Stimulated activated CD8-positive, alpha-beta memory T cell treated with anti-CD3 and anti-CD28 coated beads, Interleukin-4, amount 100 ng/mL, for 48 hours (primary cell): ENCODE data around the gene KIRREL2.
"Not testable (repeated sequence)": the region's sequence is repeated elsewhere in the genome, so short reads cannot be mapped to it uniquely, and the experiment has no call there.

Experiments used
- DNase-seq: peaks from one replicate; pipeline ENCODE4 v3.0.0-alpha.2; 2020

KIRREL2 gene

DNA sequence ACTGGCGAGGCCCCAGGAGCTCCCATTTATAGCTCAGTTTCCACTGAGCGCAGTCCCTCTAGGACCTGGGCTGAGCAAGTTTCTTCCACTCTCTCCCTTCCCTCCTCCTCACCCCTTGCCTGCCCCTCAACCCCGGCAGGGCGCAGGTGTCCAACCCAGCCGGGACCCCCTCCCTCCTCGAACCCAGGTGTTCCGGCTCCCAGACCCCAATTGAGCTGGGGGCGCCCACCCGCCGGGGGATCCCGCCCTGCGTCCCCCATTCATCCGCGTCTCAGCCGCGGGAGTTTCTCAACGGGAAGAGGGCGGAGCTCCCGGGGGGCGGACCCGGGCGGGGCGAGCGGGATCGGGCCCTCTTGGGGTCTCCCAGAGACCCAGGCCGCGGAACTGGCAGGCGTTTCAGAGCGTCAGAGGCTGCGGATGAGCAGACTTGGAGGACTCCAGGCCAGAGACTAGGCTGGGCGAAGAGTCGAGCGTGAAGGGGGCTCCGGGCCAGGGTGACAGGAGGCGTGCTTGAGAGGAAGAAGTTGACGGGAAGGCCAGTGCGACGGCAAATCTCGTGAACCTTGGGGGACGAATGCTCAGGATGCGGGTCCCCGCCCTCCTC is at the start of gene KIRREL2:
Gene KIRREL2, plus strand, starts transcription at position 366 of the 604 bp plus-strand sequence. Its CDS starts 209 bp downstream, at position 575.
- peak; percentile 66 for DNase-seq

DNA sequence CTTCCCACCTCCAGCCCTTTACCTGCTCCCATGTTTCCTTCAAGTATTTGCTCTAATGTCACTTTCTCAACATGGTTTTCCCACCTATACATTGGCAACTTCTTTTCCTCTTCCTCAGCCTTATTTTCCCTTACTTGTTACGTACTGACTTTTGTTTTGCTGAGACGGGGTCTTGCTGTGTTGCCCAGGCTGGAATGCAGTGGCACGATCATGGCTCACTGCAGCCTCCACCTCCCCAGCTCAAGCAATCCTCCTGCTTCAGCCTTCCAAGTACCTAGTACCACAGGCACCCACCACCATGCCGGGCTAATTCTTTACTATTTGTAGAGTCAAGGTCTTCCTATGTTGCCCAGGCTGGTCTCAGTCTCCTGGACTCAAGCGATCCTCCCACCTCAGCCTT is 49.1 kb upstream of the KIRREL2 start:
- DNase-seq = no peak

DNA sequence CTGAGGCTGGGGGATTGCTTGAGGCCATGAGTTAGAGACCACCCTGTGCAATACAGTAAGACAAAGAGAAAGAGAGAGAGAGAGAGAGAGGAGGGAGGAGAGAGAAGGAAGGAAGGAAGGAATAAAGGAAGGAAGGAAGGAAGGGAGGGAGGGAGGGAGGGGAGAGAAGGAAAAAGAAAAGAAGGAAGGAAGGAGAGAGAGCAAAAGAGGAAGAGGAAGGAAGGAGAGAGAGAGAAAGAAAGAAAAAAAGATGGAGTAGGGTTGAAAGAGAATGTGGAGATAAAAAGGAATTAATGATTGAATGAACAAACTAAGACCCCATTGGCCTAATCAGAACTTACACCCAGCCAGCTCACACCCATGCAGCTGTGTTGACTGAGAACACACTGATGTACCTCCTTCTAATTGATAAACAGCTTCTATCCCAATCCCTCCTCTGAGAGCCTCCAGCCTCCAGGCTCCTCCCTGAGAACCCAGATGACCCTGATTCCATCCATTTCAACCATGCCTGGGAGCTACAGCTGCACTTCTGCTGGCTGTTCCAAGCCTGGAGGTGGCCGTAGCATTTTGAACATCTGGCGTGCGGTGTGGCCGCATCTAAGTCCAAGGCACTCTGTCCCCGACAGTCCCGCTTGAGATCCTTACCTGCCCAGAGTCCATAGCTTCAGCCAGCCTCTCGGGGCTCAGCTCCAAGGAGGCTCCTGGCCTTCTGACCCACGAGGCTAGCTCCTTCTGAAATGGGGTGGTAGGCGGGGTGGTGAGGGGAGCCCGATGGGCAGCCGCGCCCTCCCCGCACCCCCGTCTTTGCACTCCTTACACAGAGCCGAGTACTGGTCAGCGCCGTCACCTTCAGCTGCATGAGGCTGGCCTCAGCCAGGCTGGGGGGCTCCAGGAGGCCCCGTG is 45.1 kb upstream of the KIRREL2 start:
- DNase-seq = no peak

DNA sequence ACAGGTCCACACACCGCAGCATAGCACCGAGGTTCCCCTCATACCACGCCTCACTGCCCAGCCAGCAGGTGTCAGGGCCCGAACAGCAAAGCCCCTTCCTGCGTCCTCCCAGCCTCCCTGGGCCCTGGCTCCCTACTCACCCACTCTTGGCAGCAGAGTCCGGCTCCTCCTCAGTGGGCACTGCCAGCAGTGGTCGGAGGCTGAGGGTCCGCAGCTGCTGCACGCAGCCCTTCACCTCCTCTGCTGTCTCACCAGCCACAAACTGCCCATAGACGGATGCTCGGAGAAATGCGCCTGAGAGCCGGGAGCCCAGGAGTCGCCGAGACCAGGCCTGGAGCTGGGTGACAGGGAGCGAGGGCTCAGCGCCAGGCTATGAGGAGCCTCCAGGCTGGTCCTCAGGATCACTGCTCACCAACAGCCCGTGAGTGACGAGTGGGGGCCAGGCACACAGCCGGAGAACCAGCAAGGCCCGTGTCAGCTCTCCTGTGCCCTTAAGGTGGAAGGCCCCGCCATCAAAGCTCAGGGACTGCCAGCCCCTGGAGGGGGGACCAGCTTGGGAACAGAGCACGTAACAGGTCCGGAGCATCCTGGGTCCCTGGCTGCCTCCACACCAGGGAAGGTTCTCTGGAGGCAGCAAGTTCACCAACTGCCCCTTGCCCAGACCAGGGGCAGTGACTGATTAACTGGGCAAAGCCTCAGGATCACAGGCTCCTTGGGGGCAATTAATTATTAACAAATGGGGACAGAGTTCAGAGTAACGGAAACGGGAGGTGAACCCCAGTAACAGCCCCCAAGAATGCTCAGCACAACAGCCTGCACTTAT is 44.3 kb upstream of the KIRREL2 start, which contains the start of gene PRODH2:
Gene PRODH2, minus strand, starts transcription at position 626 of the 823 bp plus-strand sequence. Its CDS starts 40 bp downstream, at position 586.
- DNase-seq = no peak

DNA sequence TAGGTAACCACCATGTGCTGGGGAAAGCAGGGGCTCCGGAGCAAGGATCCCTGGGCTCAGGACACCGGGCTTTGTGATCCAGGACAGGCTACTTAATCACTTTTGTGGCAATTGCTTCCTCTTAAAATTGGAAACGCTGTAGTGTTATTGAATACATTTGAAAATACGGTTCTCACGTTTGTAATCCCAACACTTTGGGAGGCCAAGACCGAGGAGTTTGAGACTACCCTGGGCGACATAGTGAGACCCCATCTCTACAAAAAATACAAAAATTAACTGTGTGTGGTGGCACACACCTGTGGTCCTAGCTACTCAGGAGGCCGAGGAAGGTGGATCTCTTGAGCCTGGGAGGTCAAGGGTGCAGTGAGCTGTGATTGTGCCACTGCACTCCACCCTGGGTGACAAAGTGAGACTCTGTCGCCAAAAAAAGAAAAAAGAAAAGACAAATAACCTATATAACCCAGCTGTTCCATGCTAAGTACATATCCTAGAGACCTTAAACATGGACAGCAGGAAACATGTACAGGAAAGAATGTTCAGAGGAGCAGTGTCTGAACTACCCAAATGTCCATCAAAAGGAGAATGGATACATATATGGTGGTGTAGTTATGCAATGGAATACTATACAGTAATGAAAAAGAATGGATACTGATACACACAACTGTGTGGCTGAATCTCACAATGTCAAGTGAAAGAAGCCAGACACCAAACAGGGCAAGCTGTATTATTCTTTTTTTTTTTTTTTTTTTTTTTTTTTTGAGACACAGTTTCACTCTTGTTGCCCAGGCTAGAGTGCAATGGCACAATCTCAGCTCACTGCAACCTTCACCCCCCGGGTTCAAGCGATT is 43.4 kb upstream of the KIRREL2 start:
- no peak for DNase-seq

DNA sequence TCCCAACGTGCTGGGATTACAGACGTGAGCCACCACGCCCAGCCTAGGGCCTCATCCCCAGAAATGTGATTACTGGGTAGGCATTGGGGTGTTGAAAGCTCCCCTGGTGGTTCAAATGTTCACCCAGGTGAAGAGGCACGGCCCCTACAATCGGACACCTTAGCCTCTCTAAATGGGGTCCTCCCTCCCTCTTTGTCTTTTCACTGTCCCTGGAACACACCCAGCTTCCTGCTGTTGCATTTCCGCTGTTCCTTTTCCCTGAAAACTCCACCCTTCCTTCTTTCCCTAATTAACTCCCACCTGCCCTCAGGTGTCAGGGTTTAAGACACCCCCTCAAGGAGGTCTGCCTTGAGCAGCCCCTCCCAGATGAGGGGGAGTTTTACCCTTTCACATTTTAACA is 40.4 kb upstream of the KIRREL2 start:
- no peak for DNase-seq

DNA sequence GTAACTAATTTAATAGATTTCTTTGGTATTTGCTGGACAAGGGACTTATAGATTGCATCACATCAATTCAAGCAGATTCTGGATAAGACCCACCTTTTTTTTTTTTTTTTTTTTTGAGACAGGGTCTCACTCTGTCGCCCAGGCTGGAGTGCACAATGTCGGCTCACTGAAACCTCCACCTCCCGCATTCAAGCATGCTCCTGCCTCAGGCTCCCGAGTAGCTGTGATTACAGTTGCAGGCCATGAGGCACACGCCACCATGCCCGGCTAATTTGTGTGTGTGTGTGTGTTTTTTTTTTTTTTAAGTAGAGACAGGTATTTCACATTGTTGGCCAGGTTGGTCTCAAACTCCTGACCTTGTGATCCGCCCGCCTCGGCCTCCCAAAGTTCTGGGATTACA is 39.9 kb upstream of the KIRREL2 start:
- no peak for DNase-seq

DNA sequence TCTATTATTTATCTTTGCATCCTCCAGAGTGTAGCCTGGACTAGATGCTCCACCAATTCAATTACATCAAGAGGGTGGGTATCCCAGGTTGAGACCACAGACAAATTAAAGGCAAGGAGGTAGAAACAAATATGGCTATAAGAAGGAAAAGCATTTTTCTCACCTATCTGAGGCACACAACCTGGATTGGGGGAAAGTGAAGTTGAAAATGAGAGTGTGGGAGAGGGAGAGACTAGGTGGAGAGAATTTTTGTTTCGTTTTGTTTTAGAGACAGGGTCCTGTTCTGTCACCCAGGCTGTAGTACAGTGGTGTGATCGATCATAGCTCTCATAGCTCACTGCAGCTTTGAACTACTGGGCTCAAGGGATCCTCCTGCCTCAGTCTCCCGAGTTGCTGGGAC is 38.3 kb upstream of the KIRREL2 start:
- no peak for DNase-seq

DNA sequence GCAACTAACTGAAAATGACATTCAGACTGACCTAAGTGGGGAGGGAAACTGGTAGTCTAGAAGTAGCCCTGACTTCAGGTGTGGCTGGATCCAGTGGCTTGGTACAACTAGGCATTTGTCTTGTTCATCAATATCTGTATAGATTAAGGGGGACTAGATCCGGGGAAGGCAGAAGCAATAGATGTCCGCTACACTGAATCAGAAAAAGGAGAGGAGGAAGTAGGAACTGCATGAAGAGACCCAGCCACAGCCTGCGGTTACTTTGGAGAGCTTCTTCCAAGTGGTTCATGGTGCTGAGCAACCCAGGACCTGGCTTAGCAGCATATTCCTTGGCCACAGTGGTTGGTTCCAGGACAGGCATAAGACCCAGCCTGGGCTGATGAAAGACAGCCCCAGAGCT is 34.1 kb upstream of the KIRREL2 start:
- no peak for DNase-seq

DNA sequence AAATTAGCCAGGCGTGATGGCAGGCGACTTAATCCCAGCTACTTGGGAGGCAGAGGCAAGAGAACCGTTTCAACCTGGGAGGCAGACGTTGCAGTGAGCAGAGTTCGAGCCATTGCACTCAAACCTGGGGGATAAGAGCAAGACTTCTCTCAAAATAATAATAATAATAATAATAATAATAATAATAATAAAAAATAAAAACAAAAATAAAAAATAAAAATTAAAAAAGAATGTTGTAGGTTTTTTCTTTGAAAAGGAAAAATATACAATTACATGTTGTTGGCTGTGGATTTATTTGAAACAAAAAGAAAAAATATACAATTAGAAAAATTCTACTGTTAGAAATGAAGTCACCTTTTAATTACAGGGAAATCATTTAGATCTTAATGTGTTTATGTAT is 32.6 kb upstream of the KIRREL2 start:
- DNase-seq = no peak

DNA sequence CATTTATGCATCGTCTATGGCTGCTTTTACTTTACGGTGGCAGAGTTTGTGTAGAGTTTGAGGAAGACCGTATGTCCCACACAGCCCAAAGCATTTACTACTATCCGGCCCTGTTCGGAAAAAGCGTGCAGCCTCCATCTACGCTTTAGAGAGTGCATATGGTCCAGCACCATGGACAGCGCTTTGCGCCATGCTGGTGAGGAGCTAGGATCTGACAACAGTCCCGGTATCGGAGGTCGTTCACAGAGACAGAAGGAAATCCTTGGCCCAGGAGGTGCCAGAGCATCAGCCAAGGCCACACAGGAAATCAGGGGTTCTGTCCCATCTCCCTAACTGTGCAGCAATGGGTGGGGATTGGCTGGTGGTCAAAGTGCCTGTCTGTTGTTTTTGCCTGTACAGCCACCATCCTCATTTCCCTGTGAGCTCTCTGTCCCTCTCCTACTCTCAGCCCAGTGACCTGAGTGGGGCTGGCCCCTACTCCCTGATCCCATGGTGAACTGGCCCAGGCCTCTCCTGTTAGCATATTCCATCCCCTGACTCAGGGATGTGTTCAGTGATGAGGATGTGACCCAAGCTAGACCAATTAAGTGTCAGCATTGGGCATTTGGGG is 27.9 kb upstream of the KIRREL2 start:
- DNase-seq = peak; percentile 75

DNA sequence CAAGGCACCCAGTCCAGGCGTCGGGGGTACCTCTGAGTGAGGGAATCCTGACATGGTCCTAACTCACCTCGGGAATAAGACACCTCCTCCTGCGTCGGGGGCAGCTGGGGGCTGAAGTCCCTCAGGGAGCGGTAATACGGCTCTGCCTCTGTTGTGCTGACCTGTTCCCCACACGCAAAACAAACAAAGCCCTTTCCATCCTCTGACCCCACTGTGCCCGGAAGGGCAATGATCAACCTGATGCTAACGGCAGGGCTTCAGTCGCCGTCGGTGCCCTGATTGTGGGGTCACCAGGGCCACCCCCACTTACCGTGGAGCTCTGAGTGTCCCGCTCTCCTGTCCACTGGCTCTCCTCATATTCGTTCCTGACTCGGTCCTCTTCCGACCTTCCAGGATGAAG is 25.7 kb upstream of the KIRREL2 start:
- no peak for DNase-seq

DNA sequence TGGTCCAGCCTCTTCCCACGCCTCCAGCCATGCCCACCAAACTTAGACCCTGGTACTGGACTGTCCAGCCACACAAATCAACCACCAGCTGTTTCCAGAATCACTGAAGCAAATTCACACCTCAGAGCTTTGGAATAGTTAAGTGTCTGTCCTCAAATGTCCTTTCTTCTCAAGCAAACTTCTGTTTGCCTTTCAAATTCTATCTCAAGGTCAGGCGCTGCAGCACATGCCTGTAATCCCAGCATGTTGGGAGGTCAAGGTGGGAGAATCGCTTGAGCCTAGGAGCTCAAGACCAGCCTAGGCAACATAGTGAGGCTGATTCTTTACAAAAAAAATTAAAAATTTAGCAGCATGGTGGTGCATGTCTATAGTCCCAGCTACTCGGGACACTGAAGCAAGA is 24.7 kb upstream of the KIRREL2 start:
- DNase-seq = no peak

DNA sequence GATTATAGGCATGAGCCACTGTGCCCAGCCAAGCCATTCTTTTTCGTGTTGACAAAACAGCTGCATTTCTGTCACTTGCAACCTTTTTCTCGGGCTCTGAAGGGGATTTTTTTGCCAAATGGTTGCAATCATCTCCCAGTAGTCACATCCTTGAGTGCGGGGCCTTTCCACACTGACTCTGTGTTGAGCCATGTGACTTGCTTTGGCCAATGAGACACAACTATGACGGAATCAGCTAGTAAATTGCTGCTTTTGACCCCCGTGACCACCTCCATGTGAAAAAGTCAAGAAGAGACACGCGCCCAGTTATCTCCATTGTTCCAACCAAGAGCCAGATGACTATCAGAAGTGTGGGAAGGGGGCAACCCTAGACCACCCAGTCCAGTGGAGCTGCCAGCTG is 22.7 kb upstream of the KIRREL2 start:
- no peak for DNase-seq

DNA sequence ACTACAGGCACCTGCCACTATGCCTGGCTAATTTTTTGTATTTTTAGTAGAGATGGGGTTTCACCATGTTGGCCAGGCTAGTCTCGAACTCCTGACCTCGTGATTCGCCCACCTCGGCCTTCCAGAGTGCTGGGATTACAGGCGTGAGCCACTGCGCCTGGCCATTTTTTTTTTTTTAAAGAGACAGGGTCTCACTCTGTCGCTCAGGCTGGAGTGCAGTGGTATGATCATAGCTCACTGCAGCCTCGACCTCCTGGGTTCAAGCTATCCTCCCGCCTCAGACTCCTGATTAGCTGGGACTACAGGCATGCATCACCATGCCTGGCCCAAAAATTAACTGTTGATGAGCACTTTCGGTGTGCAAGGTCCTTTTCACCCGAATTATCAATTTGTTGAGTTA is 20.6 kb upstream of the KIRREL2 start:
- DNase-seq = not testable (repeated sequence)

DNA sequence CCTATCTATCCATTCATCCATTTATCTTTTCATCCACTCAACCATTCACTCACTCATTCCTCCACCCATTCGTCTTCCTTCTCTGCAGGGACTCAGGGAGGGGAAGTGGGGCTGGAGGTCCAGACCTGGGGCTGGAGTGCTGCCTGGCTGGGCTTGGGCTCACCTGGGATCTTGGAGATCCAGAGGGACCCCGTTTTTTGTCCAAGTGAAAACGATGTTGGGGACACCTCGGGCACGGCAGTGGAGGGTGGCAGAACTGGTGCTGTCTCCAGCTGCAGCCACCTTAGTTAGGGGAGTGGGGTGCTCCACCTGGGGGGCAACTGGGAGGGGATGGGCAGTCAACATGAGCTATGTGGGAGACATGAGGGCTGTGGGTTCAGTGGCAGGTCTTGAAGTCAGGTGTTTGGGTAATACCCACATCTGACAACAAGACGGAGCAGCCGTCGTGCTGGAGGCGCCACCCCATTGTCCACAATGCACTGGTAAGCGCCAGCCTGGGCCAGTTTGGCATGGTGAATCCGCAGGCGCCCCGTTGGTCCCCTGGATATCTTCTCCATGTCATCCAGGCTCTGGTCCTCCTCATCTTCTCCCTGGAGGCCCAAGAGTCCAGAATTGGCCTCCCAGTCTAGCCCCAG is 14.6 kb upstream of the KIRREL2 start:
- no peak for DNase-seq

DNA sequence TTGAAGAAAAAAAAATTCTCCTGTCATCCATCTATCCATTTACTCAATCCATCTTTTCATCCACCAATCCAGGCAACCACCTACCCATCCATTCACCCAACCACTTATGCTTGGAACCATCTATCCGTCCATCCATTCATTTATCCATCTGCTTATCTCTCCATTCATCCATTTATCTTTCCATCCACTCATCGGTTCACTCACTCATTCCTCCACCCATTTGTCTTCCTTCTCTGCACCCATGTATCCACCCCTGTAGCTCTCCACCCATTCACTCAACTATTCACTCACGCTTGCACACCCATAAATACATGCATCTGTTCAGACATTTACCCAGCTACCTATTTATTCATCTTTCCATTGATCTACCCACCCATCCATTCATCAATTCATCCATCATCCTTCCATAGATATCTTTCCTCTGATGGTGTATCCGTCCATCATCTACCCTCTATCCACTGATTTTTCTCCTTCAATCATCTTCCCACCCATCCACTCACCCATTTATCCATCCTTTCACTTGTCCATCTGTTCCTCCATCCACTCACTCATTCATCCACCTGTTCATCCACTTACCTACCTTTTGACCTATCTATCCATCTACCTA is 13.9 kb upstream of the KIRREL2 start:
- no peak for DNase-seq

DNA sequence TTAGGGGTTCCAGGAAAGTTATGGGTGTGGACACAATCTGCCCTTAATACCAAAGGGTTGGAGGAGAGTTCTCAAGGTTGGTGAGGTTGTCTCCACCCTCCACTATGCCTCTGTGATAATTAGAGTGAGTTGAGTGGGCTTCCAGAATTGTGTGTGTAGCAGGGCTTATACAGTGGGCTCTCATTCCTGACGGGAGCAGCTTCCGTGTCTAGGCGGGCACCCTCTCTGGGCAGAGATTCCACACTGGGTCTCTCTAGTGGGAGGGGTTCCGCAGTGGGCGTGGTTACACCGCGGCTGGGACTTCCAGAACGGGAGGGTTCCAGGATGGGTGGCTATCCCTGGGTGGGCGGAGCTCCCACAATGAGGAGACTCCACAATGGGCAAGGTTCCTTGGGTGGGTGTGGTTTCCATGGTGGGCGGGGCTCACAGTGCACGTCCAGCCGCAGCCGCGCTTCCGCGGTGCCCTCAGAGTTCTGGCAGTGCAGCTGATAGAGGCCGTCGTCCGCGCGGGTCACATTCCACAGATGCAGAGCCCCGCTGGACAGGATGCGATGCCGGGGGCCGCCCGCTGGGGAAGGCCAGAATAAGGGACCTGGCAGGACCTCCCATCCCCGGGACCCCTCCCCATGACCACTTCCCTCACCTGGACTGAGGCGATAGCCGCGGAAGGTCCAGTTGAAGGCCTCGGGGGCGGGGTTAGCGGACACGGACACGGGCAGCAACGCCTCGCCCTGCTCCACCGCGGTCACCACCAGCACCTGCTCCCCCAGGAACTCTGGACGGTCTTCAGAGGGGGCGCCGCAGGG is 12.8 kb upstream of the KIRREL2 start:
- DNase-seq = peak; percentile 52

DNA sequence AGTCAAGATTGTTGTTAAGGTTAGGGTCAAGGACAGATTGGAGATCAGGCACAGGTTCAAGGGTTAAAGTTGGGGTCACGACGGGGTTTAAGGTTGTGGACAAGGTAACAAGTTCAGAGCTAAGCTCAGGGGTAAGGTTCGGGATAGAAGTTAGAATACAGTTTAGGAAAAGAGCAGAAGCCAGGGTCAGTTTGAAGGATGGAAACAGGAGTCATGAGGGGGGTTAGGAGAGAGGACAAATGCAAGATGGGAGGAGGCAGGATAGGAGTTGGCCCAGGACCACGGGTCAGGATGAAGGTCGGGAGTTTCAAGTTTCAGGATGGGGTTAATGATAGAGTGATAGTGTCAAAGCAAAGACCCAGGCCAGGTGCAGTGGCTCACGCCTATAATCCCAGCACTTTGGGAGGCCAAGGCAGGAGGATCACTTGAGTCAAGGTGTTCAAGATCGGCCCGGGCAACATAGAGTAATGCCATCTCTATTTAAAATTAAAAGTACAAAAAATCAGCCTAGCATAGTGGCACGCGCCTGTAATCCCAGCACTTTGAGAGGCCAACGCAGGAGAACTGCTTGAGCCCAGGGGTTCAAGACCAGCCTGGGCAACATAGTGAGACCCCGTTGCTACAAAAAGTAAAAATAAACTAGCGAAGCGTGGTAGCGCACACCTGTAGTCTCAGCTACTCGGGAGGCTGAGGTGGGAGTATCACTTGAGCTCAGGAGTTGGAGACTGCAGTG is 12.1 kb upstream of the KIRREL2 start:
- DNase-seq = no peak
